HEK293 (cell line): Measurements from ENCODE around the gene CELA2A.
"Not testable (repeated sequence)": the region's sequence is repeated elsewhere in the genome, so short reads cannot be mapped to it uniquely, and the experiment has no call there.

Experiments used
- CTCF ChIA-PET: fragments of 350-600 bp; formaldehyde crosslinking; extraction: SDS; loops from one replicate; lab custom pipeline; 2021; ENCODE audit warnings: antibody characterized with exemption; lab: Yijun Ruan, JAX
- POLR2A ChIA-PET: fragments of 300-600 bp; formaldehyde crosslinking; extraction: SDS; loops from one replicate; lab custom pipeline; 2020; ENCODE audit warnings: antibody characterized with exemption, inconsistent platforms; lab: Yijun Ruan, JAX
- H3K27ac ChIP-seq: fragments of 200-500 bp; sonication (Bioruptor generic); 2 replicates; pipeline ENCODE4 v1.5.1; 2014; ENCODE audit warnings: low read depth, low read length, control low read depth, inconsistent platforms; ENCODE audit errors: extremely low read depth
- H3K36me3 ChIP-seq, 2 experiments: fragments of 200-500 bp in 1 of 2; sonication (Bioruptor generic) in 1 of 2; 1 replicate in 1 of 2; 2 replicates in 1 of 2; pipeline ENCODE4 v1.5.1; 2014 to 2017; ENCODE audit warnings: inconsistent platforms in 2 of 2, low read length in 2 of 2; ENCODE audit not compliant: control insufficient read depth in 2 of 2, insufficient read depth in 1 of 2
- H3K4me1 ChIP-seq: fragments of 200-500 bp; sonication (Bioruptor generic); 2 replicates; pipeline ENCODE4 v1.5.1; 2014; ENCODE audit warnings: mild to moderate bottlenecking, low read length, inconsistent platforms; ENCODE audit not compliant: control insufficient read depth, insufficient read depth
- H3K4me3 ChIP-seq: 2 replicates; pipeline ENCODE4 v1.5.1; 2011; ENCODE audit warnings: low read depth, mild to moderate bottlenecking, control low read depth, low read length, moderate library complexity
- H3K9me3 ChIP-seq: fragments of 200-500 bp; sonication (Bioruptor generic); 2 replicates; pipeline ENCODE4 v1.5.1; 2014; ENCODE audit warnings: low read depth, low read length, inconsistent platforms; ENCODE audit not compliant: control insufficient read depth, insufficient read depth
- FEZF1 ChIP-seq: fragments of 450-650 bp; formaldehyde crosslinking; IDR thresholded peaks from 2 replicates; pipeline ENCODE4 v1.5.1; 2016; ENCODE audit warnings: missing biosample characterization, missing genetic modification characterization
- HOXA7 ChIP-seq: sonication (generic); formaldehyde crosslinking; IDR thresholded peaks from 2 replicates; pipeline ENCODE4 v1.8.1; 2022; ENCODE audit warnings: missing genetic modification reagents, borderline replicate concordance
- MEIS1 ChIP-seq: sonication (generic); formaldehyde crosslinking; IDR thresholded peaks from 2 replicates; pipeline ENCODE4 v1.8.1; 2022; ENCODE audit warnings: missing genetic modification reagents, mild to moderate bottlenecking, borderline replicate concordance
- REPIN1 ChIP-seq: fragments of 450-650 bp; formaldehyde crosslinking; IDR thresholded peaks from 2 replicates; pipeline ENCODE4 v1.5.1; 2017; ENCODE audit warnings: missing biosample characterization, missing genetic modification characterization, low read depth
- SCRT1 ChIP-seq: fragments of 450-650 bp; formaldehyde crosslinking; IDR thresholded peaks from 2 replicates; pipeline ENCODE4 v1.5.1; 2016; ENCODE audit warnings: missing biosample characterization, missing genetic modification characterization, borderline replicate concordance
- SP2 ChIP-seq: fragments of 450-650 bp; formaldehyde crosslinking; IDR thresholded peaks from 2 replicates; pipeline ENCODE4 v1.5.1; 2016; ENCODE audit warnings: missing biosample characterization, missing genetic modification characterization
- ZBTB20 ChIP-seq: fragments of 450-650 bp; formaldehyde crosslinking; IDR thresholded peaks from 2 replicates; pipeline ENCODE4 v1.5.1; 2016; ENCODE audit warnings: missing biosample characterization, missing genetic modification characterization
- ZFP3 ChIP-seq: fragments of 450-650 bp; formaldehyde crosslinking; IDR thresholded peaks from 2 replicates; pipeline ENCODE4 v1.5.1; 2016; ENCODE audit warnings: low read depth, missing biosample characterization, missing genetic modification characterization
- ZNF114 ChIP-seq: fragments of 450-650 bp; formaldehyde crosslinking; IDR thresholded peaks from 2 replicates; pipeline ENCODE4 v1.5.0; 2017; ENCODE audit warnings: missing biosample characterization, missing genetic modification characterization
- ZNF138 ChIP-seq: fragments of 450-650 bp; formaldehyde crosslinking; IDR thresholded peaks from 2 replicates; pipeline ENCODE4 v1.5.1; 2016; ENCODE audit warnings: missing biosample characterization, missing genetic modification characterization, borderline replicate concordance
- ZNF169 ChIP-seq: fragments of 450-650 bp; formaldehyde crosslinking; IDR thresholded peaks from 2 replicates; pipeline ENCODE4 v1.5.1; 2016; ENCODE audit warnings: missing biosample characterization, missing genetic modification characterization
- ZNF202 ChIP-seq: fragments of 450-650 bp; formaldehyde crosslinking; IDR thresholded peaks from 2 replicates; pipeline ENCODE4 v1.5.1; 2016; ENCODE audit warnings: missing biosample characterization, missing genetic modification characterization, borderline replicate concordance
- ZNF248 ChIP-seq: fragments of 450-650 bp; formaldehyde crosslinking; IDR thresholded peaks from 2 replicates; pipeline ENCODE4 v1.5.1; 2017; ENCODE audit warnings: missing biosample characterization, missing genetic modification characterization
- ZNF311 ChIP-seq: fragments of 450-650 bp; formaldehyde crosslinking; IDR thresholded peaks from 2 replicates; pipeline ENCODE4 v1.5.1; 2017; ENCODE audit warnings: missing biosample characterization, missing genetic modification characterization, borderline replicate concordance
- ZNF350 ChIP-seq: fragments of 450-650 bp; formaldehyde crosslinking; IDR thresholded peaks from 2 replicates; pipeline ENCODE4 v1.5.0; 2017; ENCODE audit warnings: missing biosample characterization, mild to moderate bottlenecking, missing genetic modification characterization
- ZNF366 ChIP-seq: fragments of 450-650 bp; formaldehyde crosslinking; conservative IDR thresholded peaks from 2 replicates; pipeline ENCODE4 v1.5.1; 2016; ENCODE audit warnings: missing biosample characterization, missing genetic modification characterization
- ZNF48 ChIP-seq: fragments of 450-650 bp; formaldehyde crosslinking; IDR thresholded peaks from 2 replicates; pipeline ENCODE4 v1.5.1; 2016; ENCODE audit warnings: missing biosample characterization, missing genetic modification characterization
- ZNF610 ChIP-seq: fragments of 450-650 bp; formaldehyde crosslinking; IDR thresholded peaks from 2 replicates; pipeline ENCODE4 v1.5.1; 2016; ENCODE audit warnings: missing biosample characterization, missing genetic modification characterization, borderline replicate concordance
- ZNF621 ChIP-seq: fragments of 450-650 bp; formaldehyde crosslinking; IDR thresholded peaks from 2 replicates; pipeline ENCODE4 v1.5.1; 2017; ENCODE audit warnings: missing biosample characterization, missing genetic modification characterization
- ZNF623 ChIP-seq: fragments of 450-650 bp; formaldehyde crosslinking; IDR thresholded peaks from 2 replicates; pipeline ENCODE4 v1.5.1; 2016; ENCODE audit warnings: missing biosample characterization, missing genetic modification characterization
- ZNF626 ChIP-seq: fragments of 450-650 bp; sonication (Bioruptor Pico); formaldehyde crosslinking; IDR thresholded peaks from 2 replicates; pipeline ENCODE4 v1.5.1; 2018; ENCODE audit warnings: missing biosample characterization, missing genetic modification characterization, inconsistent platforms
- ZNF660 ChIP-seq: fragments of 450-650 bp; IDR thresholded peaks from 2 replicates; pipeline ENCODE4 v1.5.1; 2018; ENCODE audit warnings: missing biosample characterization, mild to moderate bottlenecking, missing genetic modification characterization
- ZNF670 ChIP-seq: fragments of 450-650 bp; formaldehyde crosslinking; IDR thresholded peaks from 2 replicates; pipeline ENCODE4 v1.5.1; 2016; ENCODE audit warnings: missing biosample characterization, missing genetic modification characterization, low read depth
- ZNF792 ChIP-seq: fragments of 450-650 bp; formaldehyde crosslinking; IDR thresholded peaks from 2 replicates; pipeline ENCODE4 v1.5.1; 2016; ENCODE audit warnings: missing biosample characterization, missing genetic modification characterization
- ZSCAN30 ChIP-seq: fragments of 450-650 bp; IDR thresholded peaks from 2 replicates; pipeline ENCODE4 v1.5.1; 2018; ENCODE audit warnings: missing biosample characterization, mild to moderate bottlenecking, missing genetic modification characterization, moderate library complexity
- TF ChIP-seq, protein P1 (sequence below): fragments of 450-650 bp; formaldehyde crosslinking; IDR thresholded peaks from 2 replicates; pipeline ENCODE4 v1.5.1; 2016; ENCODE audit warnings: missing biosample characterization, missing genetic modification characterization
- TF ChIP-seq, protein P2 (sequence below): fragments of 450-650 bp; formaldehyde crosslinking; IDR thresholded peaks from 2 replicates; pipeline ENCODE4 v1.5.0; 2017; ENCODE audit warnings: missing biosample characterization, missing genetic modification characterization, borderline replicate concordance

Gene CELA2A

DNA sequence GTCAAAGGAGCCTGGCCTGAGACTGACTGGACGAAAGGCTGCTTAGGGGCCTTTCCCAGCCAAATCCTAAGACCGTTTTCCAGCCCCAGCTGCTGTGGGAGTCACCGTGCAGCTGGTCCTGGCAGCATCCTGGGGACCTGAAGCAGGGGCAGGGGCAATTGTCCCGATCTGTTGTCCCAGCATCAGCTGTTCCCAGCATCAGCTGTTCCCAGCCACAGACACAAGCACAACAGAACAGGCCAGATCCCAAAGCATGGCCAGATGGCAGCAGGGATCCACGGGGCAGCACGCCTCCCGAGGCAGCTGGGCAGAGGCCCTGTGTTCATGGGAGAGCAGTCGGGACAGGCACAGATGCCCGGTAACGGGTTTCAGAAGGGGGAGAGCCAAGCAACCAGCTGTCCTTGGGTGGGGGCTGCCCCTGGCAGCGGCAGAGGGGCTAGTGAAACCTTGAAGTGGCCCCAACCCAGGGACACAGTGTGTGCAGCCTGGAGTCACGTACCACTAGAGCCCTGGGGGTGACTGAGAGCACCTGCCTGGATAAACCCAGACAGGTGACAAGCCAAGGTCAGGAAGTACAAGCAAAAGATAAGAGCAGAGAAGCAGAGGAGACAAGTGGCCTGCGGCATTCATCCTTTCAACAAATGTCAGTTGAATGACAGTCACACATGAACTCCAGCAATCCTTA is 32.7 kb downstream of the CELA2A start (continued):
- TF ChIP-seq ZNF610 (tag by site-specific recombination) = no peak
- TF ChIP-seq ZNF626 (tag by site-specific recombination) = no peak
- no peak for TF ChIP-seq SCRT1 (tag by site-specific recombination)
- no peak for TF ChIP-seq ZNF248 (tag by site-specific recombination)
- TF ChIP-seq, protein P1, sequence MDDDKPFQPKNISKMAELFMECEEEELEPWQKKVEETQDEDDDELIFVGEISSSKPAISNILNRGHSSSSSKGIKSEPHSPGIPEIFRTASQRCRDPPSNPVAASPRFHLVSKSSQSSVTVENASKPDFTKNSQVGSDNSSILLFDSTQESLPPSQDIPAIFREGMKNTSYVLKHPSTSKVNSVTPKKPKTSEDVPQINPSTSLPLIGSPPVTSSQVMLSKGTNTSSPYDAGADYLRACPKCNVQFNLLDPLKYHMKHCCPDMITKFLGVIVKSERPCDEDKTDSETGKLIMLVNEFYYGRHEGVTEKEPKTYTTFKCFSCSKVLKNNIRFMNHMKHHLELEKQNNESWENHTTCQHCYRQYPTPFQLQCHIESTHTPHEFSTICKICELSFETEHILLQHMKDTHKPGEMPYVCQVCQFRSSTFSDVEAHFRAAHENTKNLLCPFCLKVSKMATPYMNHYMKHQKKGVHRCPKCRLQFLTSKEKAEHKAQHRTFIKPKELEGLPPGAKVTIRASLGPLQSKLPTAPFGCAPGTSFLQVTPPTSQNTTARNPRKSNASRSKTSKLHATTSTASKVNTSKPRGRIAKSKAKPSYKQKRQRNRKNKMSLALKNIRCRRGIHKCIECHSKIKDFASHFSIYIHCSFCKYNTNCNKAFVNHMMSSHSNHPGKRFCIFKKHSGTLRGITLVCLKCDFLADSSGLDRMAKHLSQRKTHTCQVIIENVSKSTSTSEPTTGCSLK (tag by site-specific recombination) = no peak
- no peak for TF ChIP-seq HOXA7 (CRISPR knock-in tag)
- no peak for TF ChIP-seq ZNF660 (tag by site-specific recombination)

DNA sequence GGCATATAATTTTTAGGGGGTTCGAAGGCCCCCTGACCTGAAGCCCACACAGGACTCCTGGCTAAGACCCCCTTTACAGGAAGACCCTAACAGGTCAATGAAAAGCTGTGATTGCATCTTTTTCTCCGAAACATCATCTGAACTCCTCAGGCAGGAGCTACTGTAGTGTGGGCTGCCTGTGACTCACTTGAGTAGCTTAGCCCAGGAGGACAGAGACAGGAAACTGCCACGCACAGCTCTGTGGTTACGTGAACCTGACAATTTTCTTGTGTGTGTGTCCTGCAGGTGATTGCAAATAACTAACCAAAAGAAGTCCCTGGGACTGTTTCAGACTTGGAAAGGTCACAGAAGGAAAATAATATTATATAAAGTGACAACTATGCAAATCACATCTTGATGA is 34.5 kb downstream of the CELA2A start:
- peaks cover 0 to 34% of the 10 kb centered on the region in 2 experiments; a peak in 1 of 3 replicates for H3K36me3 ChIP-seq
- H3K4me3 ChIP-seq, H3K27ac ChIP-seq, H3K9me3 ChIP-seq, POLR2A ChIA-PET, H3K4me1 ChIP-seq: not testable (repeated sequence)
- CTCF ChIA-PET = interaction anchor here (0.6 kb wide), 1 partner anchor 38 kb away, joined by 3 read pairs; no protein-coding TSS in a partner anchor

DNA sequence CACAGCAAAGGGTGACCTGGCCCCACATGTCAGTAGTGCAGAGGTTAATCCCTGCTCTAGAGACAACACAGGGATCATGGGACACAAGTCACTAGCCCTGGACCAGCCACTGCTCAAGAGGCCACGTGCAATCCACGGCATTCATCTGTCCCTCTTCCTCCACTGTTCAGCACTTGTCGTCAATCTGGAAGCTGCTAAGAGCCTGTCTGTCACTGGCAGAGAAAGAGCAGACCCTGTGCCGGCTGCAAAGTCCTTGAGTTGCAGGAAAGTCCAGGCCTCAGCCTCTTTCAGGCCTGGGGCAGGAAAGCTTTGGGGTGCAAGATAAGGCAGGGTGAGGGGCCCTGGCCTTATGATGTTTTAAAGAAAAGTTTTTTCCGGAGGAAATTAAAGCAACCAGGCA is 36.1 kb downstream of the CELA2A start:
- CTCF ChIA-PET = no interaction called here
- H3K27ac ChIP-seq = no peak overlapping the region
- no peak overlapping the region for H3K4me3 ChIP-seq
- H3K36me3 ChIP-seq = peaks cover 0 to 34% of the 10 kb centered on the region in 2 experiments; a peak in 1 of 3 replicates
- POLR2A ChIA-PET = no interaction called here
- H3K9me3 ChIP-seq = no peaks in the 10 kb centered on the region
- no peak for TF ChIP-seq ZNF48 (tag by site-specific recombination)
- TF ChIP-seq REPIN1 = no peak
- TF ChIP-seq ZNF621 (tag by site-specific recombination) = no peak
- no peak for TF ChIP-seq ZNF114 (tag by site-specific recombination)
- no peak for TF ChIP-seq ZNF202
- TF ChIP-seq, protein P2, sequence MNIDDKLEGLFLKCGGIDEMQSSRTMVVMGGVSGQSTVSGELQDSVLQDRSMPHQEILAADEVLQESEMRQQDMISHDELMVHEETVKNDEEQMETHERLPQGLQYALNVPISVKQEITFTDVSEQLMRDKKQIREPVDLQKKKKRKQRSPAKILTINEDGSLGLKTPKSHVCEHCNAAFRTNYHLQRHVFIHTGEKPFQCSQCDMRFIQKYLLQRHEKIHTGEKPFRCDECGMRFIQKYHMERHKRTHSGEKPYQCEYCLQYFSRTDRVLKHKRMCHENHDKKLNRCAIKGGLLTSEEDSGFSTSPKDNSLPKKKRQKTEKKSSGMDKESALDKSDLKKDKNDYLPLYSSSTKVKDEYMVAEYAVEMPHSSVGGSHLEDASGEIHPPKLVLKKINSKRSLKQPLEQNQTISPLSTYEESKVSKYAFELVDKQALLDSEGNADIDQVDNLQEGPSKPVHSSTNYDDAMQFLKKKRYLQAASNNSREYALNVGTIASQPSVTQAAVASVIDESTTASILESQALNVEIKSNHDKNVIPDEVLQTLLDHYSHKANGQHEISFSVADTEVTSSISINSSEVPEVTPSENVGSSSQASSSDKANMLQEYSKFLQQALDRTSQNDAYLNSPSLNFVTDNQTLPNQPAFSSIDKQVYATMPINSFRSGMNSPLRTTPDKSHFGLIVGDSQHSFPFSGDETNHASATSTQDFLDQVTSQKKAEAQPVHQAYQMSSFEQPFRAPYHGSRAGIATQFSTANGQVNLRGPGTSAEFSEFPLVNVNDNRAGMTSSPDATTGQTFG (tag by site-specific recombination) = no peak
- TF ChIP-seq ZNF792 = no peak
- TF ChIP-seq ZNF366 = no peak
- TF ChIP-seq SP2 (tag by site-specific recombination) = no peak
- TF ChIP-seq ZNF670 (tag by site-specific recombination) = no peak
- no peak for TF ChIP-seq ZNF169 (tag by site-specific recombination)
- TF ChIP-seq ZBTB20 (tag by site-specific recombination) = no peak
- TF ChIP-seq ZSCAN30 = no peak
- no peak for TF ChIP-seq FEZF1
- TF ChIP-seq MEIS1 = no peak
- TF ChIP-seq ZNF311 (tag by site-specific recombination) = no peak
- TF ChIP-seq ZNF623 (tag by site-specific recombination) = no peak
- no peak for TF ChIP-seq ZFP3 (tag by site-specific recombination)
- no peak for TF ChIP-seq ZNF138 (tag by site-specific recombination)
- TF ChIP-seq ZNF350 (tag by site-specific recombination) = no peak
- no peaks in the 10 kb centered on the region for H3K4me1 ChIP-seq
